Stimulated activated CD4-positive, alpha-beta T cell treated with anti-CD3 and anti-CD28 coated beads, Interleukin-12 subunit alpha, Interleukin-12 subunit beta, amount 100 ng/mL, for 48 hours (primary cell): Measurements from ENCODE around the gene NRF1.
"Not testable (repeated sequence)": the region's sequence is repeated elsewhere in the genome, so short reads cannot be mapped to it uniquely, and the experiment has no call there.

Experiments used
- DNase-seq, 3 donors: peaks; one replicate each; pipeline ENCODE4 v3.0.0-alpha.2; 2020; ENCODE audit warnings: low read depth in 2 of 3, low spot score in 1 of 3

Gene NRF1

DNA sequence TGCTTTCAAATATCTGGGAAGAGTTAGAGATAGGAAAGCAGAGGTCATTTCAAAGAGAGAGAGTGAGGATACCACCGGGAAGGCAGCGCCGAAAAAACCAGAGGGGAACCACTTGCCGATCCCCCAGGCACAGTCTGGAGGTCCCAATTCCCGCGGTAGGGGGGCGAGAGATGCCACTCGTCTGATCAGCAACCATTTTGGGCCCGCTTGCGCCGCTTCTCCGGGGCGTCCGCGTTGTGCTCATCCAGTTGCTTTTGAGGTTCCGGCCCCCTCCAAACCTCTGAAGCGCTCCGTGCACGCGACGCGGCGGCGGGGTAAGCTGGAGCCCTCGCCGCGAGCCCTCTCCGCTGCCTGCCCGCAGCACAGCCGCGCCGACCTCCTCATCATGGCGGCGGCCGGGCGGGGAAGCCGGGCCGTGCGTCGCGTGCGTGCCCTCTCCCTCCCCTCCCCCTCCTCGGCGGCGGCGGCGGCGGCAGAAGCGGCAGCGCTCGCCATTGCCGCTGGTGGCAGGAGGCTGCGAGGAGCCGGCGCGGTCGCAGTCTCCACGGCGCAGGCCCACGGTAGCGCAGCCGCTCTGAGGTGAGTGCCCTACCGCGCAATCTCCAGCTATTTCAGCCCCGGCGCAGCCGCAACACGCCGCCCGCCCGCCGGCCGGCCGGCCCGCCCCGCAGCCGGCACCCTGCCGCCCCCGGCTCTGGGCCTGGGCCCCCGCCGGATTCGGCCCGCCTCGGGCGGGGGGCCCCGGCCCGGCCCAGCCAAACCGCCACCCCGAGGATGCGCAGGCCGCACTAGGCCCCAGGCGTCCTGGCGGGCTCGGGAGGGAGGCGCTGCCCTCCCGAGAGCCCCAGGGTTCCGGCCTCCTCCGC, at the start of gene NRF1:
TSS of gene NRF1 (plus strand) at position 475 of the 866 bp plus-strand sequence. CDS start 45,632 bp downstream, outside the sequence.
- DNase-seq, result peak; percentile 82 to 89 (median 83)

DNA sequence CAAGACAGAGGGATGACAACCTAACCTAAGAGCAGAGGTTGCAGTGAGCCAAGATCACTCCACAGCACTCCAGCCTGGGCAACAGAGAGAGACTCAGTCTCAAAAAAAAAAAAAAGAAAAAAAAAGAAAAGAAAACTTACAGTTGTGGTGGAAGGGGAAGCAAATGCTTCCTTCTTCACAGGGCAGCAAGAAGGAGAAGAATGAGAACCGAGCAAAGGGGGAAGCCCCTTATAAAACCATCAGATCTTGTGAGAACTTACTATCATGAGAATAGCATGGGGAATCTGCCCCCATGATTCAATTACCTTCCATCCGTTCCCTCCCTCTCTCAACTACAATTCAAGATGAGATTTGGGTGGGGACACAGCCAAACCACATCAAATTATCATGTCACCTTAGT, 45.2 kb upstream of the NRF1 start:
- DNase-seq, result not testable (repeated sequence)

DNA sequence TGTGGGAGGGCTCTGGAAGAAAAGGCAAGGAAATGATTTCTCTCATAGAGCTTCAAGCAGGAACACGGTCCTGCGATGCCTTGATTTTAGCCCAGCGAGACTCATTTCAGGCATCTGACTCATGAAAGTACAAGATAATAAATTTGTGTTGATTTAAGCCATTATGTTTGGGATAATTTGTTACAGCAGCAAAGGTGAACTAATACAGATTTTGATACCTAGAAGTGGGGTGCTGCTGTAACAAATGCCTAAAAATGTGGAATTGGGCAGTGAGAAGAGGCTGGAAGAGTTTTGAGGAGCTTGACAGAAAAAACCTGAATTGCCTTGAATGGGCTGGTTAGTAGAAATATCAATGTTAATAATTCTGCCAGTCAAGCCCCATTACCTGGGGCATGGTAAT, 44.1 kb upstream of the NRF1 start:
- DNase-seq, result no peak

DNA sequence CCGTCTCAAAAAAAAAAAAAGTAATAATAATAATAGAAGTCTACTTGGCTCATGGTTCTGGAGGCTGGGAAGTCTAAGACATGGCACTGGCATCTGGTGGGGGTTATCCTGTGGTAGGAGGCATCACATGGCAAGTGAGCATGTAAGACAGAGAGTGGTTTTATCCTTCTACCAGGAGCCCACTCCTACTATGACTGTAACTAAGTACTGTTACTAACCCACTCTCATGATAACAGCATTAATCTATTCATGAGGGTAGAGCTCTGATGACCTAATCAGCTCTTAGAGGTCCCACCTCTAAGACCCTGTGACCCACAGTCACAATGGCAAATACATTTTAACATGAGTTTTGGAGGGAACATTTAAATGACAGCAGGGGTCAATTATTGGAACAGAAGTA, 43.3 kb upstream of the NRF1 start:
- no peak for DNase-seq

DNA sequence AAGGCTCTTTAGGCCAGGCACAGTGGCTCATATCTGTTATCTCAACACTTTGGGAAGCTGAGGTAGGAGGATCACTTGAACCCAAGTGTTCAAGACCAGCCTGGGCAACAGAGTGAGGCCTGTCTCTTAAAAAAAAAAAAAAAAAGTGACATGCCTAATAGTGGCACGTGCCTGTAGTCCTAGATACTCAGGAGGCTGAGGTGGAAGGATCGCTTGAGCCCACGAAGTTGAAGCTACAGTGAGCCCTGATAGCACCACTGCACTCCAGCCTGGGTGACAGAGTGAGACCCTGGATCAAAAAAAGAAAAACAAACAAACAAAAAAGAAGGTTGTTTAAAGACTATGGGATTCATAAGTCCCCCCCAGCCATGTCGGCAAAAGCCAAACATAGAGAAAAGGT, 42.2 kb upstream of the NRF1 start:
- DNase-seq, result no peak

DNA sequence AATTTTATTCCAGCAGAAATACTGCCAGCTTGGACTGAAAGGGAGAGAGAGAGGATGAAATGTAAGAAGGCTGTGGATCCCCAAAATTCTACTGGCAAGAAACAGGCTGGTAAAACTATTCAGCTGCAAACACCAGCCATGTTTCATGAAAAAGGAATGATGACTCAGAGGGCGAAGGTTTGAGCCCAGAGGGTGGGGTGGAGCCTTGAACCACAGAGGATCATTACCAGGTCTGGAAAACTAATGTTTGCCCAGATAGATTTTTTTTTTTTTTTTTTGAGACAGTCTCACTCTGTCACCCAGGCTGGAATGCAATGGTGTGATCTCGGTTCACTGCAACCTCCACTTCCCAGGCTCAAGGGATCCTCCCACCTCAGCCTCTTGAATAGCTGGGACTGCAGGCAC, 41.7 kb upstream of the NRF1 start:
- no peak for DNase-seq

DNA sequence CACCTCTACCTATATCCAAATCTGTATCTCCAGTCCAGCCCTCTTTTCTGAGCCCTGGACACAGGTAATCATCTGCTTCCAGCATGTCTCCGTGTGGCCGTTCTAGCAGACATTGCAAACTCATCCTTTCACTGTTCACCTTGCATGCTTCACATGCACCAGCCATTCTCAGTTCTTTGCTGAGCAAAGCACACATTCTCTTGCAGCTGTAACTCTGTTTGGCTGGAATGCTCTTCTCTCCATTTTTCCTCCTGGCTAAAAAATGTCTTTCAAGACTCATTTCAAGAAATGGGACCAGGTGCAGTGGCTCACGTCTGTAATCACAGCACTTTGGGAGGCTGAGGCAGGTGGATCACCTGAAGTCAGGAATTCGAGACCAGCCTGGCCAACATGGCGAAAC, 40.3 kb upstream of the NRF1 start:
- DNase-seq, result no peak

DNA sequence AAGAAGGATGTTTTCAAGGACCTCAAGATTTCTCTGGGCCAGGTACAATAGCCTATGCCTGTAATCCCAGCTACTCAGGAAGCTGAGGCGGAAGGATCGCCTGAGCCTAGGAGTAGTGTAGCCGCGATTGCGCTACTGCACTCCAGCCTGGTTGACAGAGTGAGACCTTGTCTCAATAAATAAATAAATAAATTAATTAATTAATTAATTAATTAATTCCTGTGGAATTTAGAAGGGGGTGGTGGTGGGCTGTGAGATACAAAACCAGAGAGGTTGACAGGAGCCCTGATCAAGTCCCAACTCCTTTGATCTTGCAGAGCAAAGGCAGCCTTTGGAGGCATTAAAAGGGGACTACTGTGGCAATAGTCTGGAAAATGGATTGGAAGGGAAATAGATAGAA, 39.3 kb upstream of the NRF1 start:
- no peak for DNase-seq

DNA sequence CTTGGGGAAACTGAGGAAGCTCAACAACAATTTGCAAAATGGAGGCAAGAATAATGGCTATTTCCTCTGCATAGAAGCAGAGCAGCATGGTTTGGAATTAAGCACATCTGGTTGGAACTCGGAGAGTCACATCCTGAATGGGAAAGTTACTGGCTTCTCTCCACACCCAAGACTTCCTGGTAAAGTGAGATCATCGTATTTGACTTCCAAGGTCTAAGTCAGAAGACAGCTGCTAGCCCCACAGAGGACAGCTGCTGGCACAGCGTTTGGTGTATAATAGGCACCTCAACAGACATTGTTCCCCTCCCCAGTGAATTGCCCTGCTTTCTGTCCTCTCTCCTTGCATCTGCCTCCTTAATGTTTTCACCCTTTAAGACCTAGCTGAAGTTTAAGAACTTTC, 37.0 kb upstream of the NRF1 start:
- DNase-seq, result no peak

DNA sequence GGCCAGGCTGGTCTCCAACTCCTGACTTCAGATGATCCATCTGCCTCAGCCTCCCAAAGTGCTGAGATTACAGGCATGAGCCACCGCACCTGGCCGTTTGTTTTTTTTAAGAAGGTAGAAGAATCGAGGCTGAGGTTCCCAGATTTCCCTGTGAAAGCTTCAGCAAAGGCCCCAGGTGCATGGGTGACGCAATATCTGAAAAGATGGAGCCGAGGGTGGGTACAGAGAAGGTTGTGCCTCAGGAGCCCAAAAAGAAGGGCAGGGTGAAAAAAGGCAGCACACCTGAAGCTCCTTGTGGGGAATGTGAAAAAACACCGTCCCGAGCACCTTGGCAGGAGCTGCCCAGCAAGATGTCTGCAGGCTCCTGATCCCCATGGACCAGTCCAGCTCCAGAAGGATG, 35.8 kb upstream of the NRF1 start:
- DNase-seq, result no peak

DNA sequence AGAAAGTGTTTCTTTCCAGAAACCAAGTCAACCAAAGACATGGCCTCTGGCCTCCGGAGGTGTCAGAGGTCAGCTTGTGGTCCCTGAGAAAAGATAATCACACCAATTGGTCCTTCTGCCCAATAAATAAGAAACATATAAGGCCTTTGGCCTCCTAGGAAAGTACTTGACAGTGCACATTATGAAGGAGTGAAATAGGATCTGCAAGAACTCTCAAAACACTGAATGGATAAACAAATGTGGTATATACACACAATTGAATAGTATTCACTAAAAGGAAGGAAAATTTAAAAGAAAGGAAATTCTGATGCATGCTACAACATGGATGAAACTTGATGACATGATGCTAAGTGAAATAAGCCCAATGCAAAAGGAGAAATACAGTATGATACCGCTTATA, 35.4 kb upstream of the NRF1 start:
- DNase-seq, result no peak

DNA sequence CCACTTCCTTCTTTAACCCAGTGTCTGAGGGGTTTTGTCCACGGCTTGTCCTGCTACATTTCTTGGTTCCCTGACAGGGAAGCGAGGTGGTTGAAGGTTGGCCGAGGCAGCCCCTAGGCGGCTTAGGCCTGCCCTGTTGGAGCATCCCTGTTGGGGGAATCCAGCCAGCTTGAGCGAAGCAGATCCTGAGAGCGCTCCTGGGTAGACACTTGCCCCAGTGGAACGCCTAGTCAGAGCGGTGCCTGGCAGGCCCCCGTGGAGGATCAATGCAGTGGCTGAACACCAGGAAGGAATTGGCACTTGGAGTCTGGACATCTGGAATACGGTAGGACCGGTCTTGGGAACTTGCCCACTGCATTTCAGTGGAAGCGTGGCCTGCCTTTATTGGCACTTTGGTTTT, 32.7 kb upstream of the NRF1 start:
- no peak for DNase-seq

DNA sequence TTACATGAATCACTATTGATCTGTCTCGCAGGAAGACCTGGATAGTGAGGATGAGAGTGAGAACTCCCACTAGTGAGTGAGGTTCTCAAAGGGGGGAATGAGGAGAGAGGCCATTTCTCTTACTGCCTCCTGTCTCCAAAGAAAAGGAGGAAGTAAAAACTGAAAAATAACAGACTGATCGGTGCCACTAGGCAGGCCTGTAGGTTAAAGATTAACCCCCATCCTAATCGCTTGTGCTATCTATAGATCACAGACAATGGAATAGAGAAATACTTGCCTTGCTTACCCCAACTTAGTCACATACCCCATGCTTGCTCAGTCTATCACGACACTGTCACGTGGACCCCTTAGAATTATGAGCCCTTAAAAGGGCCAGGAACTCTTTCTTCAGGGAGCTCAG, 25.3 kb upstream of the NRF1 start:
- DNase-seq, result not testable (repeated sequence)

DNA sequence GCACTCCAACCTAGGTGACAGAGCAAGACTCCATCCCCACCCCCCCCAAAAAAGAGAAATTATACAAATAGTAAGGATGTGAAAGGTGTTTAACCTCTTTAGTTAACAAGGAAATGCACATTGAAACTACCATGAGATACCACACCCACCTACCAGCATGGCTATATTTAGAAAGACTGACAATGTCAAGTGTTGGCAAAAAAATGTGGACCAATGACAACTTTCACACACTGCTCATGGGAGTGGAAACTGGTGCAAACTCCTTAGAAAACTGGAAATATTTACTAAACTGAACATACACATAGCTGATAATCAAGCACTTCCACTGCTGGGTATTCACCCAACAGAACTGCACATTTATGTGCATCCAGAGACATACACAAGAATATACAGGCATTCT, 23.3 kb upstream of the NRF1 start:
- DNase-seq, result no peak

DNA sequence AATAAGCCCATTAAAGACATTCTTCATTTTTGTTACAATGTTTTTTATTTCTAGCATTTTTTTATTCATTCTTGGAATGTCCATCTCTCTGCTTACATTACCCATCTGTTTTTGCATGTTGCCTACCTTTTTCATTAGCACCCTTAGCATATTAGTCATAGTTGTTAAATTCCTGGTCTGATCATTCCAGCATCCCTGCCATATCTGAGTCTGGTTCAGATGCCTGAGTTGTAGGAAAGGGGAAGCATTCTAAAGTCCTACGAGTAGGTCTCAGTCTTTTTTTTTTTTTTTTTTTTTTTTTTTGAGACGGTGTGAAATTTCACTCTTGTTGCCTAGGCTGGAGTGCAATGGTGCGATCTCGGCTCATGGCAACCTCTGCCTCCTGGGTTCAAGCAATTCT, 19.7 kb upstream of the NRF1 start:
- no peak for DNase-seq

DNA sequence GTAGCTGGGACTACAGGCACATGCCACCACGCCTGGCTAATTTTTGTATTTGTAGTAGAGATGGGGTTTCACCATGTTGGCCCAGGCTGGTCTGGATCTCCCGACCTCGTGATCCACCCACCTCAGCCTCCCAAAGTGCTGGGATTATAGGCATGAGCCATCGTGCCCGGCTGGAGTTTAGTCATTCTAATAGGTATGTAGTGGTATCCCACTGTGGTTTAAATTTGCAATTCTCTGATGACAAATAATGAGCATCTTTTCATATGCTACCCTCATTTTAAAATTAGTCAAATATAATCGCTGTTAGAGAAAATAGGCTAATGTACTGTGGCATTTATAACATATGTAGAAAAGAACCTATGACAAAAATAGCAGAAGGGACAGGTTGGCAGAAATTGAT, 15.1 kb upstream of the NRF1 start:
- not testable (repeated sequence) for DNase-seq

DNA sequence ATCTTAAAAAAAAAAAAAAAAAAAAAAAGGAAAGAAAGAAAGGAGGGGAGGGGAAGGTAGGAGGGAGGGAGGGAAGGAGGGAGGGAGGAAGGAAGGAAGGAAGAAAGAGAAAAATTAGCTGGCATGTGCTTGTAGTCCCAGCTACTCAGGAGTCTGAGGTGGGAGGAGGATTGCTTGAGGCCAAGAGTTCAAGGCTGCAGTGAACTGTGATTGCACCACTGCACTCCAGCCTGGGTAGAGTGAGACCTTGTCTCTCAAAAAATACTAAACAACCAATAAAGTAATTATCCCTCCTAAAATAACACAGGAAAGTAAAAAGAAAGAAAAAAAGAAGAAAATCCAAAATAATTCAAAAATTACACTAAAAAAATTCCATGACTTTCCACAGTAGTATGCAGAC, 13.8 kb upstream of the NRF1 start:
- DNase-seq, result no peak

DNA sequence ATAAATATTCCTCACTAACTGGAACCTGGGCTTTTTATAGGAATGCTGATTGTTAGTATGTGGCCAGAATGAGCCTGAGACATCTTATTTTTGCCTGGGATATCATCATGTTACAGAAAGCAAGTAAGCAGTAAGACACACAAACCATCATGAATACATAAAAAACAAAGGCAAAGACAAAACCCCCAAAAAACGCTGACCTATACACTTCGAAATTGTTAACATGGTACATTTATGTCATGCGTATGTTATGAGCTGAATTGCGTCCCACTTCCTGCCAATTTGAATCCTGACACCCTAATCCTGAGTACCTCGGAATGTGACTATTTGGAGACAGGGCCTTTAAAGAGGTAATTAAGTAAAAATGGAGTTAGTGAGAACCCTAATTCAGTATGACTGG, 12.3 kb upstream of the NRF1 start:
- DNase-seq, result no peak

DNA sequence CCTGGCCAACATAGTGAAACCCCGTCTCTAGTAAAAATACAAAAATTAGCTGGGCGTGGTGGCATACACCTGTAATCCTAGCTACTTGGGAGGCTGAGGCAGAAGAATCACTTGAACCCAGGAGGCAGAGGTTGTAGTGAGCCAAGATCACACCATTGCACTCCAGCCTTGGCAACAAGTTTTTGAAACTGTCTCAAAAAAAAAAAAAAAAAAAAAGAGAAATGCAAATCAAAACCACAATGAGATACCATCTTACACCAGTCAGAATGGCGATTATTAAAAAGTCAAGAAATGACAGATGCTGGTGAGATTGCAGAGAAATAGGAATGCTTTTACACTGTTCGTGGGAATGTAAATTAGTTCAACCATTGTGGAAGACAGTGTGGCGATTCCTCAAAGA, 7.9 kb upstream of the NRF1 start:
- not testable (repeated sequence) for DNase-seq

DNA sequence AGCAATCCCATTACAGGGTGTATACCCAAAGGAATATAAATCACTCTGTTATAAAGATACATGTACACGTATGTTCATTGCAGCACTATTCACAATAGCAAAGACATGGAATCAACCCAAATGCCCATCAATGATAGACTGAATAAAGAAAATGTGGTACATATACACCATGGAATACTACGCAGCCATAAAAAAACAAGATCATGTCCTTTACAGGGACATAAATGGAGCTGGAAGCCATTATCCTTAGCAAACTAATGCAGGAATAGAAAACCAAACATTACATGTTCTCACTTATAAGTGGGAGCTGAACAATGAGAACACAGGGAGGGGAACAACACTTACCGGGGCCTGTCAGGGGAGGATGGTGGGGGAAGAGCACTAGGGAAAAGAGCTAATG, 7.5 kb upstream of the NRF1 start:
- DNase-seq, result not testable (repeated sequence)

DNA sequence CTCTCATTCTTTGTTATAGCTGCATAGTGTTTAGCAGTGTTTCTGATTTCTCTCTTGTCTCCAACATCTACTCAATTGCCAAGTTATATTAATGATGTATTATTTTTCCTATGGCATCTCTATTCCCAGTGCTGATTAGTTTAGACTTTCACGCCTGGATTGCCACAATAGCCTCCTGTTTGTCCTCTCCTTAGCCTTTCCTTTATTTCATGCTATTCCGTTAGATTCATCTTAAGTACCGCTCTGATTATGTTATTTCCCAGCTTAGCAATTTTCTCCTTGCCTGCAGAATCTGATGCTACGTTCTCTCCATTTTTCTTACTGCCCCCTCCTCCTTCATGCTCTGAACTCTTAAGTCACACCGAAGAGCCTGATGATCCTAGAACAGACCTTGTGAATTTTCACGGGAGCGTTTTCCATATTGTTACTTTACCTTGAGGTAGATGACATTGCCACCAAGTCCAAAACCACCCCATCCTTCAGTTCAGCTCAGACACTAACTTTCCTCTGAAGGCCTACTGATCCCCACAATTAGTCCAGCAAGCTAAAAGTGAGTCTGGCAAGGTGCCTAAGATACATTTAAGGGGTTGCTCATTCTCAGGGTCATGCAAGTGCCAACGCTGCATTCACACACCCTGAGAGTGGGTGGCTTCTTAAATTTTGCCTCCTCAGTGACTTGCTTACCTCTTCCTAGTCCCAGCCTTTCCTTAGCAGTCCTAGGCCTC, 6.6 kb upstream of the NRF1 start:
- DNase-seq, result no peak

DNA sequence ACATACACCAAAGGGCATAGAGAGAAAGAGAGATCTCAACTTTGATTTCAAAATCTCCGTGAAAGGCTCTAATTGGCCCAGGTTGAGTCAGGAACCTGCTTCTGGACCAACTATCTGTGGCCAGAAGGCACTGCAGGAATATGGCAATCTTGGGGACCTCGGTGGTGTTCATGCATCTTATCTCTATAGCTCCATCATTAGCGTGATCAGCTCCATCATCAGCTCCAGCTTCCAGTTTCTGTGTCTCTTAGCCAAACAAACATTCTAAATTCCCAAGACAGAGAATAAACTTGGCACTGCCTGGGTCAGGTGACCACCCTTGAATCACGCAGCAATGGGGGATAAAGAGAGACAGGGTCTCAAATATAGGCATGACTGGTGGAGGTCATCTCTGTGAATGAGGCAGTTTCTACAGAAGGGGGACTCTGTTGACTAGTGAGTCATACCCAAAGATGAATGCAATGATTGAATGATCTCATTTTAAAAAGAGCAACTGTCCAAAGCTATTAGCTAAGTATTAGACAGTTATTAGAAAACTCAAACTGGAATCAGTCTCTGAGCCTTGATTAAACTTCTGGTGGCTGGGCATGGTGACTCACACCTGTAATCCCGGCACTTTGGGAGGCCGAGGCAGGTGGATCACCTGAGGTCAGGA, 5.4 kb upstream of the NRF1 start:
- no peak for DNase-seq
